NCI-H2227 (cell line): ENCODE measurements around the gene ZNF512.

Experiments used
- DNase-seq: peaks from one replicate; lab custom pipeline; 2025; ENCODE audit not compliant: unreplicated experiment; lab: John Stamatoyannopoulos, UW

Gene ZNF512

GRCh38 chr2:27634291-27634690, 51.4 kb downstream of the ZNF512 start:
- no peak for DNase-seq

GRCh38 chr2:27636766-27637165, 53.9 kb downstream of the ZNF512 start:
- DNase-seq: no peak

- no peak for DNase-seq
Observed at GRCh38 chr2:27638037-27638637, 55.3 kb downstream of the ZNF512 start.

GRCh38 chr2:27638709-27639108, 55.9 kb downstream of the ZNF512 start:
- no peak for DNase-seq

GRCh38 chr2:27640722-27641245, 57.9 kb downstream of the ZNF512 start:
- DNase-seq: peak; percentile 78

- no peak for DNase-seq
Observed at GRCh38 chr2:27645197-27645596, 62.4 kb downstream of the ZNF512 start.

- no peak for DNase-seq
Observed at GRCh38 chr2:27647289-27647688, 64.4 kb downstream of the ZNF512 start.

- DNase-seq: no peak
Observed at GRCh38 chr2:27647737-27648136, 64.9 kb downstream of the ZNF512 start.

- no peak for DNase-seq
Observed at GRCh38 chr2:27651056-27651455, 68.2 kb downstream of the ZNF512 start.

GRCh38 chr2:27652341-27652740, 69.5 kb downstream of the ZNF512 start:
- DNase-seq: no peak

GRCh38 chr2:27652790-27653189, 69.9 kb downstream of the ZNF512 start:
- no peak for DNase-seq

GRCh38 chr2:27653397-27653796, 70.6 kb downstream of the ZNF512 start:
- DNase-seq: no peak

- DNase-seq: no peak
Observed at GRCh38 chr2:27655155-27655951, 72.5 kb downstream of the ZNF512 start.

- no peak for DNase-seq
Observed at GRCh38 chr2:27661371-27661770, 78.5 kb downstream of the ZNF512 start.

GRCh38 chr2:27663285-27664153, 80.7 kb downstream of the ZNF512 start, which contains the start of the genes SLC4A1AP and SUPT7L:
TSS of gene SLC4A1AP (plus strand) at chr2:27663889. CDS start at chr2:27663915, 26 bp downstream.
TSS of gene SUPT7L (minus strand) at chr2:27663614. CDS start at chr2:27662192, 1,422 bp downstream.
- peak; percentile 89 for DNase-seq

GRCh38 chr2:27664154-27664574, 81.3 kb downstream of the ZNF512 start:
- DNase-seq: peak; percentile 40

- DNase-seq: no peak
Observed at GRCh38 chr2:27664622-27665363, 82.0 kb downstream of the ZNF512 start.

- DNase-seq: no peak
Observed at GRCh38 chr2:27667446-27667845, 84.6 kb downstream of the ZNF512 start.

GRCh38 chr2:27671235-27671634, 88.4 kb downstream of the ZNF512 start:
- no peak for DNase-seq
